H9 (cell line): Measurements from ENCODE around the gene GNAI2. TPM values are rescaled to one million over a fixed set of nuclear protein-coding genes. Genes with fewer than 3 reads are reported as not detected.
A peak's percentile ranks its signal among the peaks of the same experiment; 100 is the strongest.

ENCODE experiments used
- DNase-seq: peaks from one replicate; pipeline ENCODE4 v3.0.0-alpha.2; 2017
- H2AFZ ChIP-seq: one replicate; pipeline ENCODE4 v1.6.1; 2013; ENCODE audit warnings: mild to moderate bottlenecking, low read length, control low read depth, moderate library complexity
- H2AK5ac ChIP-seq: 2 replicates; pipeline ENCODE4 v1.6.1; 2013; ENCODE audit warnings: low read length, control low read depth, mixed read lengths; ENCODE audit not compliant: insufficient read length
- H2BK120ac ChIP-seq: one replicate; pipeline ENCODE4 v1.6.1; 2013; ENCODE audit warnings: low read depth, mild to moderate bottlenecking, low read length, control low read depth, inconsistent platforms; ENCODE audit not compliant: poor library complexity, severe bottlenecking
- H2BK12ac ChIP-seq: 2 replicates; pipeline ENCODE4 v1.6.1; 2013; ENCODE audit warnings: low read length, control low read depth, mixed read lengths, low read depth; ENCODE audit not compliant: insufficient read length
- H2BK15ac ChIP-seq: 2 replicates; pipeline ENCODE4 v1.6.1; 2013; ENCODE audit warnings: low read depth, low read length, control low read depth
- H2BK20ac ChIP-seq: one replicate; pipeline ENCODE4 v1.6.1; 2013; ENCODE audit warnings: low read depth, mild to moderate bottlenecking, low read length, control low read depth, inconsistent platforms; ENCODE audit not compliant: poor library complexity, severe bottlenecking
- H2BK5ac ChIP-seq: 2 replicates; pipeline ENCODE4 v1.6.1; 2013; ENCODE audit warnings: low read length, control low read depth, mixed read lengths; ENCODE audit not compliant: insufficient read length
- H3K14ac ChIP-seq: 2 replicates; pipeline ENCODE4 v1.6.1; 2013; ENCODE audit warnings: low read length, control low read depth; ENCODE audit not compliant: insufficient read depth
- H3K18ac ChIP-seq: 2 replicates; pipeline ENCODE4 v1.6.1; 2013; ENCODE audit warnings: low read depth, mild to moderate bottlenecking, mixed read lengths, low read length, control low read depth; ENCODE audit not compliant: insufficient read length
- H3K23ac ChIP-seq: 2 replicates; pipeline ENCODE4 v1.6.1; 2013; ENCODE audit warnings: low read length, control low read depth, mixed read lengths, low read depth; ENCODE audit not compliant: insufficient read length
- H3K23me2 ChIP-seq: 2 replicates; pipeline ENCODE4 v1.6.1; 2013; ENCODE audit warnings: low read depth, mild to moderate bottlenecking, mixed read lengths, low read length, control low read depth; ENCODE audit not compliant: insufficient read length, poor library complexity, severe bottlenecking
- H3K27ac ChIP-seq: 2 replicates; pipeline ENCODE4 v1.5.1; 2013; ENCODE audit warnings: low read length, control low read depth, mixed read lengths, low read depth; ENCODE audit not compliant: insufficient read length
- H3K27me3 ChIP-seq: 2 replicates; pipeline ENCODE4 v1.6.1; 2013; ENCODE audit warnings: low read length, control low read depth, inconsistent platforms; ENCODE audit not compliant: insufficient read depth
- H3K4ac ChIP-seq: 2 replicates; pipeline ENCODE4 v1.6.1; 2013; ENCODE audit warnings: low read depth, mild to moderate bottlenecking, control low read depth, inconsistent platforms, low read length, moderate library complexity
- H3K4me1 ChIP-seq: 2 replicates; pipeline ENCODE4 v1.6.1; 2013; ENCODE audit warnings: low read length, control low read depth, inconsistent platforms; ENCODE audit not compliant: insufficient read depth
- H3K4me2 ChIP-seq: 2 replicates; pipeline ENCODE4 v1.6.1; 2013; ENCODE audit warnings: low read length, control low read depth, mixed read lengths; ENCODE audit not compliant: insufficient read length, insufficient read depth
- H3K56ac ChIP-seq: 2 replicates; pipeline ENCODE4 v1.6.1; 2013; ENCODE audit warnings: low read depth, mild to moderate bottlenecking, mixed read lengths, low read length, control low read depth; ENCODE audit not compliant: insufficient read length
- H3K79me1 ChIP-seq: 2 replicates; pipeline ENCODE4 v1.6.1; 2013; ENCODE audit warnings: low read depth, mild to moderate bottlenecking, moderate library complexity, low read length, control low read depth, inconsistent platforms; ENCODE audit not compliant: insufficient read depth, poor library complexity, severe bottlenecking
- H3K79me2 ChIP-seq: 2 replicates; pipeline ENCODE4 v1.6.1; 2013; ENCODE audit warnings: low read length, control low read depth, inconsistent platforms; ENCODE audit not compliant: insufficient read depth
- H3K9ac ChIP-seq: 2 replicates; pipeline ENCODE4 v1.6.1; 2013; ENCODE audit warnings: low read length, control low read depth, mixed read lengths; ENCODE audit not compliant: insufficient read length; ENCODE audit errors: extremely low read depth
- H3K9me3 ChIP-seq: one replicate; pipeline ENCODE4 v1.6.1; 2013; ENCODE audit warnings: low read depth, low read length, inconsistent platforms; ENCODE audit not compliant: control insufficient read depth
- H3T11ph ChIP-seq: one replicate; pipeline ENCODE4 v1.6.1; 2013; ENCODE audit warnings: mild to moderate bottlenecking, low read length, control low read depth, inconsistent platforms
- H4K20me1 ChIP-seq: one replicate; pipeline ENCODE4 v1.6.1; 2013; ENCODE audit not compliant: control insufficient read depth, insufficient read length, insufficient read depth
- H4K5ac ChIP-seq: 2 replicates; pipeline ENCODE4 v1.6.1; 2013; ENCODE audit warnings: low read depth, mild to moderate bottlenecking, mixed read lengths, low read length, control low read depth; ENCODE audit not compliant: insufficient read length
- H4K8ac ChIP-seq: replicated peaks from 2 replicates; pipeline ENCODE4 v1.6.1; 2013; ENCODE audit warnings: low read length, control low read depth, mixed read lengths, low read depth; ENCODE audit not compliant: insufficient read length
- H4K91ac ChIP-seq: 2 replicates; pipeline ENCODE4 v1.6.1; 2013; ENCODE audit warnings: low read depth, mild to moderate bottlenecking, moderate library complexity, mixed read lengths, low read length, control low read depth; ENCODE audit not compliant: insufficient read length
- H3K27ac Mint-ChIP-seq, 3 experiments: 2 replicates in 2 of 3; 3 replicates in 1 of 3; pipeline ENCODE4 v1.8.0; 2020 to 2021; ENCODE audit warnings: mixed read lengths in 3 of 3, mild to moderate bottlenecking in 1 of 3, moderate library complexity in 1 of 3
- H3K27me3 Mint-ChIP-seq: 2 replicates; pipeline ENCODE4 v1.8.0; 2021; ENCODE audit warnings: low read depth, mild to moderate bottlenecking, moderate library complexity, mixed read lengths
- H3K36me3 Mint-ChIP-seq, 3 experiments: 2 replicates in 2 of 3; 3 replicates in 1 of 3; pipeline ENCODE4 v1.8.0; 2020 to 2021; ENCODE audit warnings: low read depth in 3 of 3, mixed read lengths in 3 of 3; ENCODE audit not compliant: insufficient read depth in 1 of 3
- H3K4me1 Mint-ChIP-seq, 2 experiments: 2 replicates each; pipeline ENCODE4 v1.8.0; 2020; ENCODE audit warnings: mixed read lengths in 2 of 2
- H3K4me3 Mint-ChIP-seq, 2 experiments: 2 replicates in 1 of 2; 3 replicates in 1 of 2; pipeline ENCODE4 v1.8.0; 2020 to 2021; ENCODE audit warnings: mild to moderate bottlenecking in 2 of 2, mixed read lengths in 2 of 2, moderate library complexity in 1 of 2
- H3K9me3 Mint-ChIP-seq, 2 experiments: 2 replicates in 1 of 2; 3 replicates in 1 of 2; pipeline ENCODE4 v1.8.0; 2020; ENCODE audit warnings: mild to moderate bottlenecking in 2 of 2, mixed read lengths in 2 of 2, moderate library complexity in 1 of 2
- CTCF ChIP-seq: fragments of 200-600 bp; sonication (generic); conservative IDR thresholded peaks from 3 replicates; pipeline ENCODE4 v1.8.0; 2021; ENCODE audit warnings: antibody characterized with exemption, mild to moderate bottlenecking
- WGBS: extraction: QIAGEN DNeasy Blood & Tissue Kit; methylation state at CpG from one replicate; pipeline ENCODE4 v1.1.7; 2013; ENCODE audit warnings: missing lambda C conversion rate, low lambda C conversion rate, mixed read lengths; ENCODE audit not compliant: insufficient read length; ENCODE audit errors: extremely low coverage; 5-methylcytosine and 5-hydroxymethylcytosine counted together
- total RNA-seq: library from RNA; stranded (reverse); gene quantifications from 2 replicates; pipeline ENCODE4 v1.2.1, GENCODE V29; 2021

The GNAI2 gene
- total RNA-seq, 1 experiment from 2014 or later: 218 TPM

GRCh38 chr3:50230794-50231125 lies 5.2 kb upstream of the GNAI2 start:
- no peak overlapping the region for H3K4ac ChIP-seq
- H2AFZ ChIP-seq: no peak overlapping the region
- no peak overlapping the region for H3K56ac ChIP-seq
- peak overlapping the region in 1 of 3 experiments; percentile 1; a peak in 1 of 7 replicates for H3K27ac Mint-ChIP-seq
- H4K91ac ChIP-seq: no peak overlapping the region
- H3K9me3 Mint-ChIP-seq: peaks cover 0 to 2% of the 10 kb centered on the region in 2 experiments; a peak in 3 of 5 replicates
- H4K8ac ChIP-seq: no peak overlapping the region
- no peak overlapping the region for H3K23ac ChIP-seq
- no peak overlapping the region for H2BK12ac ChIP-seq
- no peak overlapping the region; a peak in 2 of 5 replicates for H3K4me3 Mint-ChIP-seq
- no peaks in the 10 kb centered on the region for H3K9me3 ChIP-seq
- no peaks in the 10 kb centered on the region for H3K79me2 ChIP-seq
- no peak overlapping the region for H2BK5ac ChIP-seq
- no peaks in the 10 kb centered on the region for H4K20me1 ChIP-seq
- no peak overlapping the region for H4K5ac ChIP-seq
- peaks cover 38 to 49% of the 10 kb centered on the region in 2 experiments for H3K4me1 Mint-ChIP-seq
- no peak overlapping the region for H3K4me2 ChIP-seq
- no CpG with 5 or more reads among the region's 4 CpGs for WGBS
- no peaks in the 10 kb centered on the region; a peak in 1 of 7 replicates for H3K36me3 Mint-ChIP-seq
- H3K23me2 ChIP-seq: peaks cover 12% of the 10 kb centered on the region
- no peak overlapping the region for H2AK5ac ChIP-seq
- no peak overlapping the region for H2BK15ac ChIP-seq
- no peak overlapping the region for H3K27ac ChIP-seq
- DNase-seq: no peak
- peaks cover 19% of the 10 kb centered on the region for H3K27me3 Mint-ChIP-seq
- TF ChIP-seq CTCF: no peak
- H3K9ac ChIP-seq: no peak overlapping the region
- H2BK20ac ChIP-seq: no peak overlapping the region
- H3T11ph ChIP-seq: no peak overlapping the region
- no peak overlapping the region for H3K18ac ChIP-seq
- H3K4me1 ChIP-seq: no peaks in the 10 kb centered on the region
- no peaks in the 10 kb centered on the region for H3K79me1 ChIP-seq
- no peak overlapping the region for H2BK120ac ChIP-seq
- H3K27me3 ChIP-seq: no peaks in the 10 kb centered on the region
- no peak overlapping the region for H3K14ac ChIP-seq
